Neural crest cell (in vitro differentiated cells): ENCODE results near the gene DERL3. TPM values are rescaled to one million over a fixed set of nuclear protein-coding genes. Genes with fewer than 3 reads are reported as not detected.

Experiments used
- DNase-seq: peaks from one replicate; pipeline ENCODE4 v3.0.0; 2021; ENCODE audit warnings: low read depth, mixed read lengths, low spot score
- H3K27ac Mint-ChIP-seq: one replicate; pipeline ENCODE4 v1.8.0; 2021; ENCODE audit warnings: mild to moderate bottlenecking, mixed read lengths; ENCODE audit not compliant: unreplicated experiment
- H3K27me3 Mint-ChIP-seq: 2 replicates; pipeline ENCODE4 v1.8.0; 2021; ENCODE audit warnings: low read depth, mild to moderate bottlenecking, mixed read lengths
- H3K36me3 Mint-ChIP-seq: 2 replicates; pipeline ENCODE4 v1.8.0; 2021; ENCODE audit warnings: low read depth, mild to moderate bottlenecking, mixed read lengths
- H3K4me1 Mint-ChIP-seq: 2 replicates; pipeline ENCODE4 v1.8.0; 2021; ENCODE audit warnings: mixed read lengths
- H3K4me3 Mint-ChIP-seq: one replicate; pipeline ENCODE4 v1.8.0; 2021; ENCODE audit warnings: mild to moderate bottlenecking, mixed read lengths
- H3K9me3 Mint-ChIP-seq: 2 replicates; pipeline ENCODE4 v1.8.0; 2021; ENCODE audit warnings: mixed read lengths
- total RNA-seq: library from RNA; stranded (reverse); gene quantifications from 2 replicates; pipeline ENCODE4 v1.2.1, GENCODE V29; 2021
- TF ChIP-seq, protein P1 (sequence below): fragments of 200-600 bp; sonication (generic); conservative IDR thresholded peaks from 2 replicates; pipeline ENCODE4 v1.5.0; 2021; ENCODE audit warnings: antibody characterized with exemption, mild to moderate bottlenecking

Gene DERL3
- total RNA-seq, 1 donor from 2014 or later: 5.7 TPM

DNA sequence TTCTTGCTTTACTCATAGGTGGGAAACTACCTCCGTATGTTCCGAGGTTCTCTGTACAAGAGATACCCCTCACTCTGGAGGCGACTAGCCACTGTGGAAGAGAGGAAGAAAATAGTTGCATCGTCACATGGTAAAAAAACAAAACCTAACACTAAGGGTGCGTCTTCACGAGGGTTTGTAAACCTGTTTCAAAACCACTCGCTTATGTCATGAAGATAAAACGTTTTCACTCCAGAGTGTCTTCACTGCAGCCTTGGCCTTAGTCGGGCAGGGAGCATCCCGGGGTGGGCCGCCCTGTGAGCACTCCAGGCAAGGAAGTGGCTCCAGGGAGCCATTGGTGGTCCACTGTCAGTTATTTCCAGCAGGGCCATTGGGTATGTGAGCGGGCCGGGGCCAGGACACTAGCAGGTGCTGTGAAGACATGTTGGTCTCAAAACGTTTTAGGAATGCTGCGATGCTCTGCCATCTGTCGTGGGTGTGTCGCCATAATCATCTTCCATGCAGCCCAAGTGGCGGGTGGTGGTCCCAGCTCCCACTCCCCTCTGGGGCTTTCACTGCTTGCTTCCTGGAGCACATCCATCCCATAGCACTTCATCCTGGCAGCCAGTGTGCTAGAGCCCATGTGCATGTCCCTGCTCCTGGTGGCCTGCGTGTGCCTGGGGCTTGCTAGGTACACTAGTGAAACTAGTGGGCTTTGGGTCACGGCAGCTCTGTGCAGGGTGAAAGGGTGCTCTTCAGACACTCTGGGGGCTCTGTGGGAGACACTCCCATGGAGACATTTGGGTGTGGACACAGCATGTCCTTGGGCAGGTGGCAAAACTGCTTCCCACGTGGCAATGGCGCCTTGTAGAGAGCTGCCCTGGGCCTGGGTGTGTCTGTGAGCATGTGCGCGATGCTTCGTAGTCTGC lies 46.8 kb downstream of the DERL3 start:
- no peak overlapping the region for H3K4me3 Mint-ChIP-seq
- H3K4me1 Mint-ChIP-seq: peaks cover 24% of the 10 kb centered on the region
- H3K27ac Mint-ChIP-seq: no peak overlapping the region
- TF ChIP-seq, protein P1, sequence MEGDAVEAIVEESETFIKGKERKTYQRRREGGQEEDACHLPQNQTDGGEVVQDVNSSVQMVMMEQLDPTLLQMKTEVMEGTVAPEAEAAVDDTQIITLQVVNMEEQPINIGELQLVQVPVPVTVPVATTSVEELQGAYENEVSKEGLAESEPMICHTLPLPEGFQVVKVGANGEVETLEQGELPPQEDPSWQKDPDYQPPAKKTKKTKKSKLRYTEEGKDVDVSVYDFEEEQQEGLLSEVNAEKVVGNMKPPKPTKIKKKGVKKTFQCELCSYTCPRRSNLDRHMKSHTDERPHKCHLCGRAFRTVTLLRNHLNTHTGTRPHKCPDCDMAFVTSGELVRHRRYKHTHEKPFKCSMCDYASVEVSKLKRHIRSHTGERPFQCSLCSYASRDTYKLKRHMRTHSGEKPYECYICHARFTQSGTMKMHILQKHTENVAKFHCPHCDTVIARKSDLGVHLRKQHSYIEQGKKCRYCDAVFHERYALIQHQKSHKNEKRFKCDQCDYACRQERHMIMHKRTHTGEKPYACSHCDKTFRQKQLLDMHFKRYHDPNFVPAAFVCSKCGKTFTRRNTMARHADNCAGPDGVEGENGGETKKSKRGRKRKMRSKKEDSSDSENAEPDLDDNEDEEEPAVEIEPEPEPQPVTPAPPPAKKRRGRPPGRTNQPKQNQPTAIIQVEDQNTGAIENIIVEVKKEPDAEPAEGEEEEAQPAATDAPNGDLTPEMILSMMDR: no peak
- no peak for DNase-seq
- H3K27me3 Mint-ChIP-seq: no peaks in the 10 kb centered on the region
- H3K9me3 Mint-ChIP-seq: no peaks in the 10 kb centered on the region
- peaks cover 13% of the 10 kb centered on the region for H3K36me3 Mint-ChIP-seq

DNA sequence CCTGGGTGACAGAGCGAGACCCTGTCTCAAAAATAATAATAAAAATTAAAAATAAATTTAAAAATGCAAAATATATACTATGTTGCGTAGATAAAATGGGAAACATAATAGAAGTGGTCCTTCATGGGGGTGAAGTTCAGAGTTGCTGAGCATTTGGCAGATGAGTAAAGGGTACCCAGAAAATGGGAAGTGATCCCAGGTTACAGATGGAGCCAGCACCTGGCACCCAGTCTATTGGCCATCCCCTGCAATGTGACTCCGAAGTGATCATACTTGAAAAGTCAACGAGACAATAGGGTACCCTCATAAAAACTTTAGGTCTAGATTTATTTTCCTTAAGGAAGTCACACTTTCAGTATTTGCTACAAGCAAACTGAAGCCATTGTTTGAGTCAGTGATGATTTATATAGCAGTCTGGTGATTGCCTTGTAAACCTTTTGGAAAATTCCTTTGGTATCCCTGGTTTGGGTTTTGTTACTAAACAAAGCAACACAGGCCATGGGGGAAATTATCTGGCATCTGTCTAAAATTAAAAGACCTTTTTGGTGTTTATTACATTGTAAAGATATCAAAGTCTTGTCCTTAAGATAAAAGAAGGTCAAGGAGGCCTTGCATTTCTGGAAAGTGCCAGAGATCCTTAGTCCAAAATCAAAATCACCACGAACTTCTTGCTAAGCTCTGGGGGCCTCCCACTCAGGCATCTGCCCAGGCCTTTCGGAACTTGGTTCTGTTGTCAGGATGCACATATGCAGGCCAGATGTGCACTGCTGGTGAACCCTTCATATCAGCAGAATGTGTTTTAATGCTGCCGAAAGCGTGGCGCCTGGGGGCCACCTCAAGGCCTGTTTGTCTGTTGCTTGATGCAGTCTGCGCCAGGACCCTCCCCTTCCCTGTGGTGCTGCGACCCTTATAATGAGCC lies 47.7 kb downstream of the DERL3 start:
- Mint-ChIP-seq H3K4me3 (peak overlapping the region; percentile 31), H3K27ac (no peak overlapping the region), H3K36me3 (peaks cover 6% of the 10 kb centered on the region), H3K4me1 (peaks cover 31% of the 10 kb centered on the region), H3K9me3 (no peaks in the 10 kb centered on the region), H3K27me3 (no peaks in the 10 kb centered on the region)
- DNase-seq: no peak
- TF ChIP-seq, protein P1: no peak

DNA sequence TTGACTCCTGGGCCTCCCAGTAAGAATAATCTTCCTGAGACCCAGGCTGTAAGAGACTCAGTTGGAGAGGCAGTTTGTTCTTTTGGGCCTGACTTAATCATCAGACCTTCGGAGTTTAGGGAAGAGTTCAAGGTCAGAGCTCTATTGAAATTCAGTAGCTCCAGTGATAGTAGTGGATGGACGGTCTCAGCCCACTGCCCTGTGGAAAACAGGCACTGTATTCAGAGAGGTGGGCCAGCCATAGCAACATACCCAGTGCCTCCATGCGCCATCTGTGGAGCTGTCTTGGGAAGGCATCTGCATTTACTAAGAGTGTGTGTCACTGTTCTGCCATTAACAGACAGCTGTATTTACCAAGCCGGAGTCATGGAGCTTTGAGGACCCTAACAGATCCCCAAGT lies 49.2 kb downstream of the DERL3 start:
- Mint-ChIP-seq H3K27me3 (no peaks in the 10 kb centered on the region), H3K4me3 (peak overlapping the region; percentile 96), H3K27ac (no peak overlapping the region), H3K36me3 (peaks cover 5% of the 10 kb centered on the region), H3K4me1 (peaks cover 31% of the 10 kb centered on the region), H3K9me3 (no peaks in the 10 kb centered on the region)
- no peak for DNase-seq
- TF ChIP-seq, protein P1: peak; percentile 14

DNA sequence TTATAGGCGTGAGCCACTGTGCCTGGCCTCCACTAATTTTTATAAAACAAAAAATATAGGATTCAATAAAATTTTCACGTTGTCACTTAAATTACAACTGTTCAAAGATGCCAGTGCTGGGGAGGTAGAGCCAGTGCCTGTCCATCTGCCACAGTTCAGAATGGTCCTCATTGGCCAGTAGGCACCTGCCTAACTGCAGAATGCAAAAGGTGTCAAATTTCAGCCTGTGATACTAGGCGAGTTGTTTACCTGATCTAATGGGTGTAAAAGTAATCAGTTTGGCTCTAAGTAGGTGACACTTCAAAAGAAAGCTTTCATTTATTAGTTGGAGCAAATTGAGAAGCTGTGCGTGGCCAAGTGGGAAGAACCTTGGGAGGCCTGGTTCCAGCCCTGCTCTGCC lies 49.7 kb downstream of the DERL3 start:
- Mint-ChIP-seq H3K4me1 (peaks cover 31% of the 10 kb centered on the region), H3K9me3 (no peaks in the 10 kb centered on the region), H3K4me3 (peak overlapping the region; percentile 96), H3K27ac (no peak overlapping the region), H3K36me3 (peaks cover 5% of the 10 kb centered on the region), H3K27me3 (no peaks in the 10 kb centered on the region)
- TF ChIP-seq, protein P1: no peak
- DNase-seq: no peak

DNA sequence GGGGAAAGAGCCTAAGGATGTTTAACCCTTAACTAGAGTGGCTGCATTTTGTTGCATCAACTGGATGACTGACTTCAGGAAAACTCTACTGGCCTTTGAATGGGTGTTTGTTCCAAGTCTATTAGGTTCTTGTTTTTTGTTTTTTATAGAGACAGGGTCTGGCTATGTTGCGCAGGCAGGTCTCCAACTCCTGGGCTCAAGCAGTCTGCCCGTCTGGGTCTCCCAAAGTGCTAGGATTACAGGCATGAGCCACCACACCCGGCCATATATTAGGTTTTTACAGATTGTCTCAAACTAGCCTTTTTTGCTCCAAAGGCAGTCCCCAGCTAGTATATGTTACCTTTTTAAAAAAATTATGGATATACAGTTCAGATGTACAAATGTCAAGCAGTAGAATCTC lies 50.9 kb downstream of the DERL3 start:
- peak overlapping the region; percentile 96 for H3K4me3 Mint-ChIP-seq
- no peak for DNase-seq
- peak overlapping the region; percentile 90 for H3K27ac Mint-ChIP-seq
- TF ChIP-seq, protein P1: no peak
- no peaks in the 10 kb centered on the region for H3K27me3 Mint-ChIP-seq
- H3K4me1 Mint-ChIP-seq: peaks cover 31% of the 10 kb centered on the region
- H3K36me3 Mint-ChIP-seq: no peaks in the 10 kb centered on the region
- no peaks in the 10 kb centered on the region for H3K9me3 Mint-ChIP-seq
